ENCODE results near the gene SLC29A1. TPM values are rescaled to one million over a fixed set of nuclear protein-coding genes. Genes with fewer than 3 reads are reported as not detected.

The SLC29A1 gene
- total and polyA plus RNA-seq, 9 of the 15 experiments (the other 6 are each of a cell fraction or from before 2014, with no cell fraction given) = 18.9 to 170 (median 57.7) TPM

DNA sequence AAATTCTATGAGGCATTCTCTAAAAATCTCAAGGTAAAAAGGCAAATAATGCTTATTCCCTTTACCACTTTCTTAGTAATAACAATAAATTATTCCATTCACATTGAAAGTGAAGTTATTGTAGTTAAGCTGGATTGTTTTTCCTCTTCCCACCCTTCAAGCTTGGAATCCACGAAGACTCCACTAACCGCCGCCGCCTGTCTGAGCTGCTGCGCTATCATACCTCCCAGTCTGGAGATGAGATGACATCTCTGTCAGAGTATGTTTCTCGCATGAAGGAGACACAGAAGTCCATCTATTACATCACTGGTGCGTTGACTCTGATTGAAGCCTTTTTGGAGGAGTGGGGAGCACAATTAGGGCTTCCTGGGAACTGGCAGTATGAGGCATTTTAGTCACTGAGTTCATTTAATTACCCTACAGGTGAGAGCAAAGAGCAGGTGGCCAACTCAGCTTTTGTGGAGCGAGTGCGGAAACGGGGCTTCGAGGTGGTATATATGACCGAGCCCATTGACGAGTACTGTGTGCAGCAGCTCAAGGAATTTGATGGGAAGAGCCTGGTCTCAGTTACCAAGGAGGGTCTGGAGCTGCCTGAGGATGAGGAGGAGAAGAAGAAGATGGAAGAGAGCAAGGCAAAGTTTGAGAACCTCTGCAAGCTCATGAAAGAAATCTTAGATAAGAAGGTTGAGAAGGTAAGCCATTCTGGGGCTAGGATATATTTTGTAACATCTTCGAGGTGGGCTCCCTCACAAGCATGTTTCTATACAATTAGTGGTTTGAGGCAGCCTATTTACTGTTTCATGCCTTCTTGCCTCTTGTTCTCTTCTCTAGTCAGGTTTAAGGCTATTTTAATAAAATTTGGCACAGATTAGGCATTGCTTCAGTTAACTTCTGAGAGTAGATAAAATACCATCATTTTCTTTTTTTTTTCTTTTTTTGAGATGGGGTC lies 28.5 kb downstream of the SLC29A1 start (continued):
- TF ChIP-seq, protein P1, sequence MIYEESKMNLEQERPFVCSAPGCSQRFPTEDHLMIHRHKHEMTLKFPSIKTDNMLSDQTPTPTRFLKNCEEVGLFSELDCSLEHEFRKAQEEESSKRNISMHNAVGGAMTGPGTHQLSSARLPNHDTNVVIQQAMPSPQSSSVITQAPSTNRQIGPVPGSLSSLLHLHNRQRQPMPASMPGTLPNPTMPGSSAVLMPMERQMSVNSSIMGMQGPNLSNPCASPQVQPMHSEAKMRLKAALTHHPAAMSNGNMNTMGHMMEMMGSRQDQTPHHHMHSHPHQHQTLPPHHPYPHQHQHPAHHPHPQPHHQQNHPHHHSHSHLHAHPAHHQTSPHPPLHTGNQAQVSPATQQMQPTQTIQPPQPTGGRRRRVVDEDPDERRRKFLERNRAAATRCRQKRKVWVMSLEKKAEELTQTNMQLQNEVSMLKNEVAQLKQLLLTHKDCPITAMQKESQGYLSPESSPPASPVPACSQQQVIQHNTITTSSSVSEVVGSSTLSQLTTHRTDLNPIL (CRISPR knock-in tag; IDR thresholded peaks at IDR 0.05) = no peak
- TF ChIP-seq ZNF121 (CRISPR knock-in tag; conservative IDR thresholded peaks at IDR 0.05) (no peak), STAT6 (CRISPR knock-in tag; IDR thresholded peaks at IDR 0.05) (no peak), ZNF655 (CRISPR knock-in tag; IDR thresholded peaks at IDR 0.05) (no peak), POLR2AphosphoS5 (IDR thresholded peaks at IDR 0.05; ENCODE audit: control insufficient read depth, insufficient read depth, low read depth, low read length) (peak; percentile 32; the same call in 1 of the 2 replicates), SUPT5H (IDR thresholded peaks at IDR 0.05) (peak; percentile 20; the same call in 1 of the 2 replicates), PHB (CRISPR knock-in tag; IDR thresholded peaks at IDR 0.05) (no peak), HNRNPL (IDR thresholded peaks at IDR 0.05; ENCODE audit: low read depth, low read length) (0 out of 2 replicates have a peak, but pooled peaks have one; percentile 29), ZNF239 (CRISPR knock-in tag; IDR thresholded peaks at IDR 0.05) (no peak), TFAM (CRISPR knock-in tag; conservative IDR thresholded peaks at IDR 0.05) (no peak), AFF4 (CRISPR knock-in tag; IDR thresholded peaks at IDR 0.05) (0 out of 2 replicates have a peak, but pooled peaks have one; percentile 18)
- TF ChIP-seq, protein P2, sequence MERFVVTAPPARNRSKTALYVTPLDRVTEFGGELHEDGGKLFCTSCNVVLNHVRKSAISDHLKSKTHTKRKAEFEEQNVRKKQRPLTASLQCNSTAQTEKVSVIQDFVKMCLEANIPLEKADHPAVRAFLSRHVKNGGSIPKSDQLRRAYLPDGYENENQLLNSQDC (CRISPR knock-in tag; IDR thresholded peaks at IDR 0.05) = no peak
- TF ChIP-seq, protein P3, sequence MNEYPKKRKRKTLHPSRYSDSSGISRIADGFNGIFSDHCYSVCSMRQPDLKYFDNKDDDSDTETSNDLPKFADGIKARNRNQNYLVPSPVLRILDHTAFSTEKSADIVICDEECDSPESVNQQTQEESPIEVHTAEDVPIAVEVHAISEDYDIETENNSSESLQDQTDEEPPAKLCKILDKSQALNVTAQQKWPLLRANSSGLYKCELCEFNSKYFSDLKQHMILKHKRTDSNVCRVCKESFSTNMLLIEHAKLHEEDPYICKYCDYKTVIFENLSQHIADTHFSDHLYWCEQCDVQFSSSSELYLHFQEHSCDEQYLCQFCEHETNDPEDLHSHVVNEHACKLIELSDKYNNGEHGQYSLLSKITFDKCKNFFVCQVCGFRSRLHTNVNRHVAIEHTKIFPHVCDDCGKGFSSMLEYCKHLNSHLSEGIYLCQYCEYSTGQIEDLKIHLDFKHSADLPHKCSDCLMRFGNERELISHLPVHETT (CRISPR knock-in tag; conservative IDR thresholded peaks at IDR 0.05 in 1 of 2, IDR thresholded peaks at IDR 0.05 in 1 of 2) = no peak
